Measurements from ENCODE around the gene SLX4IP.

Gene SLX4IP

GRCh38 chr20:10665027-10665561, 230.0 kb downstream of the SLX4IP start:
- DNase-seq (ENCODE audit: low read depth) = no peak
- H3K4me3 ChIP-seq (ENCODE audit: low read depth, low read length) = no peak overlapping the region

GRCh38 chr20:10665791-10666190, 230.7 kb downstream of the SLX4IP start:
- H3K4me3 ChIP-seq (ENCODE audit: low read depth, low read length) = no peak overlapping the region
- no peak for DNase-seq (ENCODE audit: low read depth)

- no peak for DNase-seq (ENCODE audit: low read depth)
- no peak overlapping the region for H3K4me3 ChIP-seq (ENCODE audit: low read depth, low read length)
Observed at GRCh38 chr20:10666221-10667076, 231.3 kb downstream of the SLX4IP start.

GRCh38 chr20:10667077-10667401, 231.9 kb downstream of the SLX4IP start:
- no peak overlapping the region for H3K4me3 ChIP-seq (ENCODE audit: low read depth, low read length)
- no peak for DNase-seq (ENCODE audit: low read depth)

GRCh38 chr20:10667560-10668167, 232.6 kb downstream of the SLX4IP start:
- H3K4me3 ChIP-seq (ENCODE audit: low read depth, low read length) = no peak overlapping the region

GRCh38 chr20:10668677-10669368, 233.7 kb downstream of the SLX4IP start:
- no peak overlapping the region for H3K4me3 ChIP-seq (ENCODE audit: low read depth, low read length)
- DNase-seq (ENCODE audit: low read depth) = no peak

More at GRCh38 chr20:10667560-10668167, 232.6 kb downstream of the SLX4IP start:
- DNase-seq (ENCODE audit: low read depth) = no peak

GRCh38 chr20:10669843-10670446, 234.8 kb downstream of the SLX4IP start:
- H3K4me3 ChIP-seq (ENCODE audit: low read depth, low read length) = no peak overlapping the region

GRCh38 chr20:10670501-10671220, 235.6 kb downstream of the SLX4IP start:
- peak overlapping the region; percentile 81 for H3K4me3 ChIP-seq (ENCODE audit: low read depth, low read length)

More at GRCh38 chr20:10669843-10670446, 234.8 kb downstream of the SLX4IP start:
- no peak for DNase-seq (ENCODE audit: low read depth)

GRCh38 chr20:10671221-10671918, 236.3 kb downstream of the SLX4IP start:
- DNase-seq (ENCODE audit: low read depth) = peak; percentile 94
- H3K4me3 ChIP-seq (ENCODE audit: low read depth, low read length) = peak overlapping the region; percentile 81

More at GRCh38 chr20:10670501-10671220, 235.6 kb downstream of the SLX4IP start:
- no peak for DNase-seq (ENCODE audit: low read depth)

- peak overlapping the region; percentile 81 for H3K4me3 ChIP-seq (ENCODE audit: low read depth, low read length)
- no peak for DNase-seq (ENCODE audit: low read depth)
Observed at GRCh38 chr20:10671919-10672623, 237.0 kb downstream of the SLX4IP start.

- peak overlapping the region; percentile 81 for H3K4me3 ChIP-seq (ENCODE audit: low read depth, low read length)
- no peak for DNase-seq (ENCODE audit: low read depth)
Observed at GRCh38 chr20:10672624-10673127, 237.6 kb downstream of the SLX4IP start.

- no peak for DNase-seq (ENCODE audit: low read depth)
- peak overlapping the region; percentile 81 for H3K4me3 ChIP-seq (ENCODE audit: low read depth, low read length)
Observed at GRCh38 chr20:10673176-10673841, 238.2 kb downstream of the SLX4IP start.

GRCh38 chr20:10673842-10674683, 239.0 kb downstream of the SLX4IP start, which contains the start of gene JAG1:
Gene JAG1, minus strand, starts transcription at chr20:10673999. Its CDS starts 469 bp downstream, at chr20:10673530.
- peak; percentile 89 for DNase-seq (ENCODE audit: low read depth)
- H3K4me3 ChIP-seq (ENCODE audit: low read depth, low read length) = peak within 1 kb of the TSS; percentile 81

GRCh38 chr20:10674684-10675449, 239.8 kb downstream of the SLX4IP start:
- H3K4me3 ChIP-seq (ENCODE audit: low read depth, low read length) = peak overlapping the region; percentile 81
- DNase-seq (ENCODE audit: low read depth) = no peak

GRCh38 chr20:10675450-10675848, 240.3 kb downstream of the SLX4IP start:
- DNase-seq (ENCODE audit: low read depth) = no peak
- no peak overlapping the region for H3K4me3 ChIP-seq (ENCODE audit: low read depth, low read length)

All from skeletal muscle cell (primary cell).